ENCODE measurements around the gene SUPV3L1.

GRCh38 chr10:69217119-69217754 lies 37.2 kb downstream of the SUPV3L1 start:
- TF ChIP-seq GATA2 (IDR thresholded peaks at IDR 0.05; ENCODE audit: low read depth, low read length), result no peak
- no peak for TF ChIP-seq GATA3 (IDR thresholded peaks at IDR 0.05; ENCODE audit: low read depth, low read length)

All from SH-SY5Y (cell line).